Neural progenitor cell (in vitro differentiated cells): Measurements from ENCODE around the gene AGXT. TPM values are rescaled to one million over a fixed set of nuclear protein-coding genes. Genes with fewer than 3 reads are reported as not detected.

Source experiments
- DNase-seq: peaks from one replicate; pipeline ENCODE4 v3.0.0-alpha.2; 2016; ENCODE audit warnings: low spot score
- H2AFZ ChIP-seq: fragments of 200-600 bp; sonication (generic); replicated peaks from 2 replicates; pipeline ENCODE4 v1.6.1; 2016; ENCODE audit warnings: antibody characterized with exemption
- H3F3A ChIP-seq: fragments of 200-600 bp; sonication (generic); 2 replicates; pipeline ENCODE4 v1.6.1; 2016; ENCODE audit warnings: antibody characterized with exemption, low read depth
- H3K27ac ChIP-seq: fragments of 200-600 bp; sonication (generic); 2 replicates; pipeline ENCODE4 v1.5.1; 2016; ENCODE audit warnings: mild to moderate bottlenecking
- H3K27me3 ChIP-seq: fragments of 200-600 bp; sonication (generic); 2 replicates; pipeline ENCODE4 v1.6.1; 2016; ENCODE audit warnings: mild to moderate bottlenecking, moderate library complexity
- H3K36me3 ChIP-seq: fragments of 200-600 bp; sonication (generic); 2 replicates; pipeline ENCODE4 v1.5.1; 2016
- H3K4me1 ChIP-seq: fragments of 200-600 bp; sonication (generic); 2 replicates; pipeline ENCODE4 v1.6.1; 2016; ENCODE audit warnings: mixed run types
- H3K4me2 ChIP-seq: fragments of 200-600 bp; sonication (generic); 2 replicates; pipeline ENCODE4 v1.6.1; 2016
- H3K4me3 ChIP-seq: fragments of 200-600 bp; sonication (generic); 2 replicates; pipeline ENCODE4 v1.5.1; 2016
- H3K79me2 ChIP-seq: fragments of 200-600 bp; sonication (generic); 2 replicates; pipeline ENCODE4 v1.6.1; 2016; ENCODE audit warnings: low read depth
- H3K9ac ChIP-seq: fragments of 200-600 bp; sonication (generic); 2 replicates; pipeline ENCODE4 v1.6.1; 2016
- H3K9me3 ChIP-seq: fragments of 200-600 bp; sonication (generic); 2 replicates; pipeline ENCODE4 v1.5.1; 2016; ENCODE audit warnings: low read depth
- H4K20me1 ChIP-seq: fragments of 200-600 bp; sonication (generic); 2 replicates; pipeline ENCODE4 v1.6.1; 2016; ENCODE audit warnings: low read depth
- H3K27ac Mint-ChIP-seq: 3 replicates; pipeline ENCODE4 v1.8.0; 2021; ENCODE audit warnings: mixed read lengths
- H3K27me3 Mint-ChIP-seq: 2 replicates; pipeline ENCODE4 v1.8.0; 2022; ENCODE audit warnings: low read depth, mild to moderate bottlenecking, inconsistent platforms, moderate library complexity, mixed read lengths; ENCODE audit not compliant: insufficient read depth
- H3K36me3 Mint-ChIP-seq: 3 replicates; pipeline ENCODE4 v1.8.0; 2021; ENCODE audit warnings: mixed read lengths
- H3K4me1 Mint-ChIP-seq: 3 replicates; pipeline ENCODE4 v1.8.0; 2021; ENCODE audit warnings: mixed read lengths
- H3K4me3 Mint-ChIP-seq: 3 replicates; pipeline ENCODE4 v1.8.0; 2021; ENCODE audit warnings: mild to moderate bottlenecking, moderate library complexity, mixed read lengths
- H3K9me3 Mint-ChIP-seq: 3 replicates; pipeline ENCODE4 v1.8.0; 2020; ENCODE audit warnings: mixed read lengths
- EZH2 ChIP-seq: fragments of 200-600 bp; sonication (generic); IDR thresholded peaks from 2 replicates; pipeline ENCODE4 v1.6.1; 2017; ENCODE audit warnings: antibody characterized with exemption, mild to moderate bottlenecking, moderate library complexity
- EZH2phosphoT487 ChIP-seq: fragments of 200-600 bp; sonication (generic); IDR thresholded peaks from 2 replicates; pipeline ENCODE4 v1.6.1; 2017; ENCODE audit warnings: antibody characterized with exemption
- total RNA-seq: library from RNA; depleted of rRNA; stranded (reverse); fragments of >200 nt; gene quantifications from 2 replicates; pipeline ENCODE4 v1.2.3, GENCODE V29; 2015; ENCODE audit warnings: low replicate concordance
- TF ChIP-seq, protein P1 (sequence below): fragments of 200-600 bp; sonication (generic); IDR thresholded peaks from 2 replicates; pipeline ENCODE4 v1.5.1; 2017; ENCODE audit warnings: antibody characterized with exemption, mild to moderate bottlenecking

Gene AGXT
- total RNA-seq, 1 donor from 2014 or later = not detected

DNA sequence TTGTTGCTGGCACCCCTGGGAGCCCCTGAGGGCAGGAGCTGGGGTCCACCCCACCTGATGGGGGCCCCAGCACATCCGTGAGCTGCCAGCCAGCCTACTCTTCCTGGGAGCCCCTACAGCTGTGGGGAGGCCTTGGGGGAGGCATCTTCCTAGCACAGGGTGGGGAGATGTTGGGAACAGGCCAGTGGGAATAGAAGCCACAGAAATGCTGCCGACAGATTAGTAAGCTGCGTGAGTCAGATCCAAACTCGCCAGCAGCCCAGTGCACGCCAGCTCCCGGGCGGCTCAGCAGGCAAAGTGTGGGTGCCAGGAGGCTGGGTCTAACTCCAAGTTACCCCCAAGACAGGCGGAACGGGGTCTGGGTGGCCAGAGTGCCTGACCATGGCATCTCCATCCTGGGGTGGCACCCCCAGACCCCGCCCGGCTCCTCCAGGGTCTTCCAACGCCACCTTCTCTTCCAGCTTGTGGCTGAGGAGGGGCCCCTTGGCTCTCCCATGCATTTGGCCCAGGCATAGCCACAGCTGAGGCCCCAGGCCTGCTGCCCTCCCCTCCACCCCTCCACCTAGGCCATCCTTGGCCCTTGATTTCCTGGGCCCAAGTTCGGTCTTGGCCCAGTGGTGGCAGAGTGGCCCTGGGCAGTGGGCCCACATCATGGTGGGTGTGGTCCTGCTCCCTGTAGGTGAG lies 52.8 kb downstream of the AGXT start:
- Histone ChIP-seq H3K79me2 (no peaks in the 10 kb centered on the region), H3K9ac (no peak overlapping the region), H3K4me2 (no peak overlapping the region), H4K20me1 (no peaks in the 10 kb centered on the region), H3K27me3 (peaks cover 9% of the 10 kb centered on the region), H3K4me3 (no peak overlapping the region), H3K36me3 (no peaks in the 10 kb centered on the region), H3K4me1 (peaks cover 7% of the 10 kb centered on the region), H2AFZ (no peak overlapping the region), H3K9me3 (no peaks in the 10 kb centered on the region), H3K27ac (no peak overlapping the region), H3F3A (peaks cover under 1% of the 10 kb centered on the region)
- TF ChIP-seq EZH2 (no peak), EZH2phosphoT487 (no peak)
- TF ChIP-seq, protein P1, sequence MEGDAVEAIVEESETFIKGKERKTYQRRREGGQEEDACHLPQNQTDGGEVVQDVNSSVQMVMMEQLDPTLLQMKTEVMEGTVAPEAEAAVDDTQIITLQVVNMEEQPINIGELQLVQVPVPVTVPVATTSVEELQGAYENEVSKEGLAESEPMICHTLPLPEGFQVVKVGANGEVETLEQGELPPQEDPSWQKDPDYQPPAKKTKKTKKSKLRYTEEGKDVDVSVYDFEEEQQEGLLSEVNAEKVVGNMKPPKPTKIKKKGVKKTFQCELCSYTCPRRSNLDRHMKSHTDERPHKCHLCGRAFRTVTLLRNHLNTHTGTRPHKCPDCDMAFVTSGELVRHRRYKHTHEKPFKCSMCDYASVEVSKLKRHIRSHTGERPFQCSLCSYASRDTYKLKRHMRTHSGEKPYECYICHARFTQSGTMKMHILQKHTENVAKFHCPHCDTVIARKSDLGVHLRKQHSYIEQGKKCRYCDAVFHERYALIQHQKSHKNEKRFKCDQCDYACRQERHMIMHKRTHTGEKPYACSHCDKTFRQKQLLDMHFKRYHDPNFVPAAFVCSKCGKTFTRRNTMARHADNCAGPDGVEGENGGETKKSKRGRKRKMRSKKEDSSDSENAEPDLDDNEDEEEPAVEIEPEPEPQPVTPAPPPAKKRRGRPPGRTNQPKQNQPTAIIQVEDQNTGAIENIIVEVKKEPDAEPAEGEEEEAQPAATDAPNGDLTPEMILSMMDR = no peak
- H3K27ac Mint-ChIP-seq = no peak overlapping the region
- no peaks in the 10 kb centered on the region for H3K4me1 Mint-ChIP-seq
- no peaks in the 10 kb centered on the region for H3K36me3 Mint-ChIP-seq
- no peak for DNase-seq
- no peaks in the 10 kb centered on the region for H3K9me3 Mint-ChIP-seq
- no peak overlapping the region for H3K4me3 Mint-ChIP-seq
- H3K27me3 Mint-ChIP-seq = peaks cover 5% of the 10 kb centered on the region

DNA sequence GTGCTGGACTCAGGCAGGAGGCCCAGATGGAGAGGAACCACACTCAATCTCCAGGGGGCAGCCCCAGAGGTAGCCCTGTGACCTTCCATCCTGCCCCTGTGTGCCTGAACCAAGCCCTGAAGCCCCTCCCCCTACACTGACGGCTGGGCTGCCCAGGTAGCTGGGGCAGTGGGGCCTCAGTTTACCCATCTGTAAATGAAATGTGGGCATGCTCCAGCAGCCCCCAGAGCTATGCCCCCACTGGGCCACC lies 53.3 kb downstream of the AGXT start:
- Mint-ChIP-seq H3K4me3 (no peak overlapping the region), H3K4me1 (peaks cover under 1% of the 10 kb centered on the region), H3K27me3 (peaks cover 5% of the 10 kb centered on the region), H3K36me3 (no peaks in the 10 kb centered on the region), H3K9me3 (no peaks in the 10 kb centered on the region), H3K27ac (no peak overlapping the region)
- H2AFZ ChIP-seq = no peak overlapping the region
- no peaks in the 10 kb centered on the region for H3K9me3 ChIP-seq
- H3K4me2 ChIP-seq = no peak overlapping the region
- peaks cover 2% of the 10 kb centered on the region for H3F3A ChIP-seq
- no peaks in the 10 kb centered on the region for H3K79me2 ChIP-seq
- H3K4me1 ChIP-seq = peaks cover 3% of the 10 kb centered on the region
- H3K4me3 ChIP-seq = no peak overlapping the region
- no peaks in the 10 kb centered on the region for H3K36me3 ChIP-seq
- no peaks in the 10 kb centered on the region for H4K20me1 ChIP-seq
- H3K27ac ChIP-seq = no peak overlapping the region
- peaks cover 4% of the 10 kb centered on the region for H3K27me3 ChIP-seq
- TF ChIP-seq EZH2 (no peak), EZH2phosphoT487 (no peak)
- TF ChIP-seq, protein P1 = no peak
- H3K9ac ChIP-seq = no peak overlapping the region
- DNase-seq = no peak

DNA sequence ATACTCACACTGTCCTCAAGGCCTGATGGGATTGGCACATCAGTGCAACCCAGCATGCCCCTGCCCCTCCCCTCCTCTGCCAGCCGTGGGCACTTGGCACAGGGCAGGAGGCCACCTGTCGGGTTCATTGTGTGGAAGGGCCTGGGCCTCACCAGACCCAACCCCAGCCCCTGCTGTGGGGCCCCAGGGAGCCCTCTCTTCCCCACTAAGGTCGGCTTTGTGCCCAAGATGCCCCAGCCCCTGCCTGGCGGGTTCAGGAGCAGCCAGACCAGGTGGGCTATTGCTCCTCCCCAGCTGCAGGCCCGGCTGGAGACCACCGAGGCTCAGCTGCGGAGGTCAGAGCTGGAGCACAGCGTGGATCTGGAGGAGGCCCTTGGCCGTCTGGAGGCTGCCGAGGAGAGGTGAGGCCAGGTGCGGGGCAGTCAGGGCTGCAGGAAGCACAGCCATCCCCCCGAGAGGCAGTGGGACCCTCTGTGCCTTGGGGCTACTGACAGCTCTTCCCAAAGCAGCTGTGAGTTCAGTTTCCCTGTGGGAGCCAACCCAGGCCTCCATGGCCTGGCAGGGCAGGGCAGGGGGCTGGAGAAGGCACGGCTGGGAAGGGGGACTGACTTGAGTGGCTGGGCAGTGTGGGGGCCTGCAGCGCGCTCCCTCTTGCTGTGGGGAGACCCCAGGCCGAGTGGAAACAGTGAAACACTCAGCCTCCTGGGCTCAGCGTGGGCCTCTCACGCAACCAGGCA lies 53.8 kb downstream of the AGXT start:
- no peaks in the 10 kb centered on the region for H3K36me3 Mint-ChIP-seq
- no peak for DNase-seq
- H3K4me3 Mint-ChIP-seq = no peak overlapping the region

More for the DNA sequence above, 53.8 kb downstream of the AGXT start:
- H3K36me3 ChIP-seq = no peaks in the 10 kb centered on the region
- H3K27ac ChIP-seq = no peak overlapping the region
- H2AFZ ChIP-seq = no peak overlapping the region
- no peaks in the 10 kb centered on the region for H3K79me2 ChIP-seq
- no peak overlapping the region for H3K4me3 ChIP-seq
- no peaks in the 10 kb centered on the region for H3K9me3 ChIP-seq
- Mint-ChIP-seq H3K27me3 (peaks cover 5% of the 10 kb centered on the region), H3K27ac (no peak overlapping the region), H3K9me3 (no peaks in the 10 kb centered on the region), H3K4me1 (peaks cover 2% of the 10 kb centered on the region)
- no peaks in the 10 kb centered on the region for H4K20me1 ChIP-seq
- H3K4me1 ChIP-seq = no peaks in the 10 kb centered on the region
- peaks cover 2% of the 10 kb centered on the region for H3F3A ChIP-seq
- no peaks in the 10 kb centered on the region for H3K27me3 ChIP-seq
- no peak overlapping the region for H3K9ac ChIP-seq
- H3K4me2 ChIP-seq = no peak overlapping the region
- TF ChIP-seq, protein P1 = no peak
- no peak for TF ChIP-seq EZH2
- TF ChIP-seq EZH2phosphoT487 = no peak
